GM18502 (cell line): ENCODE measurements around the gene CERS6.

Experiments used
- ATAC-seq: cut with Tn5 transposase; IDR thresholded peaks from one replicate; pipeline ENCODE4 v1.9.1; 2021; ENCODE audit warnings: mild to moderate bottlenecking; ENCODE audit not compliant: unreplicated experiment, poor library complexity

CERS6 gene

GRCh38 chr2:168441214-168441872, 14.7 kb upstream of the CERS6 start:
- no peak for ATAC-seq

GRCh38 chr2:168443818-168444217, 12.3 kb upstream of the CERS6 start:
- ATAC-seq: no peak

- ATAC-seq: no peak
Observed at GRCh38 chr2:168445960-168446359, 10.1 kb upstream of the CERS6 start.

- ATAC-seq: no peak
Observed at GRCh38 chr2:168448980-168449379, 7.1 kb upstream of the CERS6 start.

GRCh38 chr2:168449419-168449818, 6.7 kb upstream of the CERS6 start:
- no peak for ATAC-seq

GRCh38 chr2:168450171-168450570, 5.9 kb upstream of the CERS6 start:
- no peak for ATAC-seq

GRCh38 chr2:168450732-168451131, 5.3 kb upstream of the CERS6 start:
- no peak for ATAC-seq

- no peak for ATAC-seq
Observed at GRCh38 chr2:168452781-168453180, 3.3 kb upstream of the CERS6 start.

- ATAC-seq: no peak
Observed at GRCh38 chr2:168453404-168453803, 2.7 kb upstream of the CERS6 start.

GRCh38 chr2:168454737-168455644, 1.1 kb upstream of the CERS6 start:
- ATAC-seq: no peak

GRCh38 chr2:168456521-168457189, 583 bp downstream of the CERS6 start:
- ATAC-seq: peak; percentile 39

- ATAC-seq: peak; percentile 24
Observed at GRCh38 chr2:168457190-168457895, 1.3 kb downstream of the CERS6 start.

- no peak for ATAC-seq
Observed at GRCh38 chr2:168458139-168458538, 2.1 kb downstream of the CERS6 start.

- no peak for ATAC-seq
Observed at GRCh38 chr2:168459256-168459655, 3.2 kb downstream of the CERS6 start.

- ATAC-seq: no peak
Observed at GRCh38 chr2:168460571-168460970, 4.5 kb downstream of the CERS6 start.

GRCh38 chr2:168461178-168461941, 5.3 kb downstream of the CERS6 start:
- ATAC-seq: no peak

- no peak for ATAC-seq
Observed at GRCh38 chr2:168461942-168462331, 5.9 kb downstream of the CERS6 start.

- no peak for ATAC-seq
Observed at GRCh38 chr2:168462543-168463045, 6.5 kb downstream of the CERS6 start.

- no peak for ATAC-seq
Observed at GRCh38 chr2:168465594-168465993, 9.5 kb downstream of the CERS6 start.
